K562 (cell line): Measurements from ENCODE around the gene POC1B. TPM values are rescaled to one million over a fixed set of nuclear protein-coding genes. Genes with fewer than 3 reads are reported as not detected.

ENCODE experiments used
- ARID3B ChIP-seq: fragments of 250-450 bp; sonication (Bioruptor Pico); IDR thresholded peaks from 2 replicates; pipeline ENCODE4 v1.4.0; 2020; ENCODE audit warnings: borderline replicate concordance
- CC2D1A ChIP-seq: fragments of 450-650 bp; IDR thresholded peaks from 2 replicates; pipeline ENCODE4 v1.6.1; 2017; ENCODE audit warnings: mild to moderate bottlenecking
- CTCF ChIP-seq, 3 experiments: IDR thresholded peaks in 2 of 3; conservative IDR thresholded peaks in 1 of 3; 2 replicates each; pipeline ENCODE4 v1.5.1; 2011 to 2012; ENCODE audit warnings: low read length in 3 of 3, mild to moderate bottlenecking in 3 of 3, control low read depth in 2 of 3, improper control_type of control experiment in 1 of 3, inconsistent platforms in 1 of 3, low read depth in 1 of 3, mixed read lengths in 1 of 3, moderate library complexity in 1 of 3; ENCODE audit not compliant: insufficient read depth in 2 of 3
- LEF1 ChIP-seq: fragments of 450-650 bp; IDR thresholded peaks from 2 replicates; pipeline ENCODE4 v1.6.1; 2016; ENCODE audit warnings: mild to moderate bottlenecking
- MEF2D ChIP-seq: conservative IDR thresholded peaks from 2 replicates; pipeline ENCODE4 v1.6.1; 2016; ENCODE audit warnings: low read depth, missing genetic modification characterization, missing compliant biosample characterization
- NR2C2 ChIP-seq, 2 experiments: fragments of 200-800 bp in 1 of 2; sonication (Bioruptor generic) in 1 of 2; sonication (generic) in 1 of 2; formaldehyde crosslinking in 1 of 2; IDR thresholded peaks; 2 replicates each; pipeline versions ENCODE4 v1.6.1 to v1.8.0; 2016 to 2022; ENCODE audit warnings: mild to moderate bottlenecking in 1 of 2, missing compliant biosample characterization in 1 of 2, missing genetic modification characterization in 1 of 2, missing genetic modification reagents in 1 of 2
- SNRNP70 ChIP-seq: fragments of 200-400 bp; formaldehyde crosslinking; optimal IDR thresholded peaks from 2 replicates; pipeline ENCODE3; 2017; ENCODE audit warnings: low read depth, low read length
- SOX6 ChIP-seq: fragments of 450-650 bp; IDR thresholded peaks from 2 replicates; pipeline ENCODE4 v1.6.1; 2014; ENCODE audit warnings: mild to moderate bottlenecking
- WHSC1 ChIP-seq: IDR thresholded peaks from one replicate; pipeline ENCODE4 v1.6.1; 2012; ENCODE audit warnings: low read length, control low read depth, inconsistent platforms
- ZBED1 ChIP-seq: IDR thresholded peaks from 2 replicates; pipeline ENCODE4 v1.6.1; 2014
- polyA plus RNA-seq, 8 experiments: library from polyadenylated mRNA; depleted of rRNA in 4 of 8; stranded (reverse) in 5 of 8; unstranded in 3 of 8; fragments of >200 nt; fragmentation: Nextera tagmentation in 2 of 8; fragmentation: Illumina TruSeq in 1 of 8; extraction: Ambion mirVana in 2 of 8; extraction: Trizol in 1 of 8; gene quantifications; 2 replicates each; pipeline versions ENCODE4 v1.2.1 to v1.2.3, GENCODE V29; 2011 to 2014; ENCODE audit warnings: inconsistent platforms in 1 of 8, missing spikeins in 1 of 8
- total RNA-seq, 7 experiments: library from RNA; depleted of rRNA in 6 of 7; stranded (reverse); fragments of >200 nt in 6 of 7; fragmentation: Illumina TruSeq in 2 of 7; extraction: Trizol in 2 of 7; gene quantifications; 2 replicates each; pipeline versions ENCODE4 v1.2.1 to v1.2.3, GENCODE V29; 2011 to 2021; ENCODE audit warnings: low replicate concordance in 1 of 7
- TF ChIP-seq, protein P1 (sequence below): fragments of 450-650 bp; IDR thresholded peaks from 2 replicates; pipeline ENCODE4 v1.7.1; 2018; ENCODE audit warnings: mild to moderate bottlenecking, low read depth; ENCODE audit not compliant: partially characterized antibody

Gene POC1B
- total and polyA plus RNA-seq, 9 of the 15 experiments (the other 6 are each of a cell fraction or from before 2014, with no cell fraction given): 4.5 to 16.1 (median 10.4) TPM

DNA sequence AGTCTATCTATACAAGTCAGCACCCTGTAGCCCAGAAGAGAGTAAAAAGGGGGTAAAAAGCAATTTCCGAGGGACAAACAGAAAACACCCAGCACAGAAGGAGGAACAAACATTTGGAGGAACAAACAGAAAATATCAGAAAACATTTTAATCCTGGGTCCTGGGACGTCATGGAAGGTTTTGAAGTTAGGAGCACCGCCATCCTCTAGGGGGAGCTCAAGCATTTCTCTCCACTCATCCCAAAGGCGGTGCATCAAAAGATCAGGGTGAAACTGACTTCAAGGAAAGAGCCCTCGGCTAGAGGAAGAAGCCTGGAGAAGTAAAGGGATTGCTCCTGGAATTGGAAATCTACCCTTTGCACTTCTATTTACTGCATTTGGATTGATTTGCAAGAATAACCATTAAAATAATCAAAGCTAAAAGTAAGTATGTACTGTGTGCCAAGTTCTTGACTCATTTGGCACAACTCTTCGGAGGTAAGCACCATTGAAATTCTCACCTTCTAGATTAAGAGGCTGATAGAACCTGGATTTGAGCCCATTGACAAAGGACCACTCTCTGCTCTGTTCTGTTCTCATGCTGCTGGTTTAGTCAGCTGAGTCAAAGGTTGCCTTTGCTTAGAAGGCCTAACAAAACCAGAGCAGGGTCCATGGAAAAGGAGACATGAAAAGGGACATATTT is 17.2 kb upstream of the POC1B start (continued):
- TF ChIP-seq ARID3B (CRISPR knock-in tag) (no peak), SOX6 (0 out of 2 replicates have a peak, but pooled peaks have one; percentile 19), LEF1 (0 out of 2 replicates have a peak, but pooled peaks have one; percentile 22), SNRNP70 (no peak), MEF2D (tag) (no peak), CTCF (IDR thresholded peaks at IDR 0.05 in 2 of 3, conservative IDR thresholded peaks at IDR 0.05 in 1 of 3; ENCODE audit: insufficient read depth in 2 of 3, low read depth in 1 of 3, low read length in 3 of 3) (peak; percentile 77 to 92 (median 84)), ZBED1 (no peak), NR2C2 (CRISPR knock-in tag; IDR thresholded peaks at IDR 0.05) (no peak), NR2C2 (tag; IDR thresholded peaks at IDR 0.05) (no peak), CC2D1A (peak; percentile 78), WHSC1 (no peak)
- TF ChIP-seq, protein P1, sequence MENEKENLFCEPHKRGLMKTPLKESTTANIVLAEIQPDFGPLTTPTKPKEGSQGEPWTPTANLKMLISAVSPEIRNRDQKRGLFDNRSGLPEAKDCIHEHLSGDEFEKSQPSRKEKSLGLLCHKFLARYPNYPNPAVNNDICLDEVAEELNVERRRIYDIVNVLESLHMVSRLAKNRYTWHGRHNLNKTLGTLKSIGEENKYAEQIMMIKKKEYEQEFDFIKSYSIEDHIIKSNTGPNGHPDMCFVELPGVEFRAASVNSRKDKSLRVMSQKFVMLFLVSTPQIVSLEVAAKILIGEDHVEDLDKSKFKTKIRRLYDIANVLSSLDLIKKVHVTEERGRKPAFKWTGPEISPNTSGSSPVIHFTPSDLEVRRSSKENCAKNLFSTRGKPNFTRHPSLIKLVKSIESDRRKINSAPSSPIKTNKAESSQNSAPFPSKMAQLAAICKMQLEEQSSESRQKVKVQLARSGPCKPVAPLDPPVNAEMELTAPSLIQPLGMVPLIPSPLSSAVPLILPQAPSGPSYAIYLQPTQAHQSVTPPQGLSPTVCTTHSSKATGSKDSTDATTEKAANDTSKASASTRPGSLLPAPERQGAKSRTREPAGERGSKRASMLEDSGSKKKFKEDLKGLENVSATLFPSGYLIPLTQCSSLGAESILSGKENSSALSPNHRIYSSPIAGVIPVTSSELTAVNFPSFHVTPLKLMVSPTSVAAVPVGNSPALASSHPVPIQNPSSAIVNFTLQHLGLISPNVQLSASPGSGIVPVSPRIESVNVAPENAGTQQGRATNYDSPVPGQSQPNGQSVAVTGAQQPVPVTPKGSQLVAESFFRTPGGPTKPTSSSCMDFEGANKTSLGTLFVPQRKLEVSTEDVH: peak; percentile 15
